Activated CD4-positive, alpha-beta memory T cell treated with anti-CD3 and anti-CD28 coated beads for 36 hours (primary cell): ENCODE data around the gene LEFTY1. TPM values are rescaled to one million over a fixed set of nuclear protein-coding genes. Genes with fewer than 3 reads are reported as not detected.

Experiments used
- CTCF ChIA-PET: fragments of 350-600 bp; sonication (Branson Sonifier 250); formaldehyde crosslinking; loops from one replicate; lab custom pipeline; 2021; ENCODE audit warnings: antibody characterized with exemption, inconsistent platforms; lab: Charles Lee
- POLR2A ChIA-PET: fragments of 350-600 bp; sonication (Branson Sonifier 250); formaldehyde crosslinking; loops from one replicate; lab custom pipeline; 2021; ENCODE audit warnings: antibody characterized with exemption; lab: Charles Lee
- DNase-seq: peaks from one replicate; pipeline ENCODE4 v3.0.0-alpha.2; 2020
- H3K27ac Mint-ChIP-seq: one replicate; pipeline ENCODE4 v1.8.0; 2021; ENCODE audit warnings: mixed read lengths
- H3K27me3 Mint-ChIP-seq: one replicate; pipeline ENCODE4 v1.8.0; 2021; ENCODE audit warnings: mixed read lengths
- H3K36me3 Mint-ChIP-seq: one replicate; pipeline ENCODE4 v1.8.0; 2021; ENCODE audit warnings: mixed read lengths
- H3K4me1 Mint-ChIP-seq: one replicate; pipeline ENCODE4 v1.8.0; 2021; ENCODE audit warnings: low read depth, mixed read lengths
- H3K4me3 Mint-ChIP-seq: one replicate; pipeline ENCODE4 v1.8.0; 2021; ENCODE audit warnings: mild to moderate bottlenecking, mixed read lengths
- H3K9me3 Mint-ChIP-seq: one replicate; pipeline ENCODE4 v1.8.0; 2021; ENCODE audit warnings: mixed read lengths
- intact Hi-C: fragments of 100-400 bp; cut with micrococcal nuclease; formaldehyde crosslinking; loops from one replicate; pipeline ENCODE4 v1.15.1; 2023
- total RNA-seq, 2 experiments: library from RNA; stranded (reverse); gene quantifications; one replicate each; pipeline ENCODE4 v1.2.3, GENCODE V29; 2021

Gene LEFTY1
- total RNA-seq, 2 experiments from 2014 or later: 0.19 TPM; not detected in 1

GRCh38 chr1:225914391-225914790, 25.4 kb upstream of the LEFTY1 start:
- CTCF ChIA-PET: interaction anchor here (3.1 kb wide), 1 partner anchor 440 kb away, joined by 7 read pairs; no protein-coding TSS in a partner anchor
- Mint-ChIP-seq H3K27me3 (no peaks in the 10 kb centered on the region), H3K36me3 (peaks cover 16% of the 10 kb centered on the region), H3K27ac (no peak overlapping the region), H3K9me3 (no peaks in the 10 kb centered on the region), H3K4me3 (no peak overlapping the region), H3K4me1 (peaks cover 21% of the 10 kb centered on the region)
- intact Hi-C loops: loop anchor here (5.0 kb wide), 1 partner anchor 47 kb away; no protein-coding TSS in a partner anchor
- DNase-seq: no peak
- POLR2A ChIA-PET: no interaction called here

- H3K9me3 Mint-ChIP-seq: no peaks in the 10 kb centered on the region
- no peak overlapping the region for H3K4me3 Mint-ChIP-seq
- H3K36me3 Mint-ChIP-seq: no peaks in the 10 kb centered on the region
- intact Hi-C loops: loop anchor here (1.0 to 5.0 kb wide), 4 partner anchors 29 to 436 kb away; partner anchors contain the start of gene TMEM63A
- ChIA-PET CTCF (interaction anchor here (0.5 to 5.2 kb wide), 30 partner anchors 9 to 1474 kb away, joined by 3 to 41 read pairs (median 4); partner anchors contain the start of genes PYCR2, SDE2, SRP9 and TMEM63A), POLR2A (interaction anchor here (0.9 to 1.8 kb wide), 3 partner anchors 12 to 134 kb away, joined by 3 to 6 read pairs (median 4); partner anchors contain the start of genes PYCR2 and SRP9)
- no peaks in the 10 kb centered on the region for H3K27me3 Mint-ChIP-seq
- peak; percentile 80 for DNase-seq
- H3K27ac Mint-ChIP-seq: no peak overlapping the region
- peaks cover 20% of the 10 kb centered on the region for H3K4me1 Mint-ChIP-seq
Measured at GRCh38 chr1:225911191-225912130, 22.5 kb upstream of the LEFTY1 start.

GRCh38 chr1:225909477-225909876, 20.5 kb upstream of the LEFTY1 start:
- POLR2A ChIA-PET: no interaction called here
- no peak overlapping the region for H3K27ac Mint-ChIP-seq

GRCh38 chr1:225908773-225909172, 19.8 kb upstream of the LEFTY1 start:
- intact Hi-C loops: no loop called here
- CTCF ChIA-PET: interaction anchor here (0.8 to 5.2 kb wide), 5 partner anchors 11 to 434 kb away, joined by 3 to 35 read pairs (median 4); partner anchors contain the start of genes EPHX1 and SRP9
- POLR2A ChIA-PET: no interaction called here
- Mint-ChIP-seq H3K27me3 (no peaks in the 10 kb centered on the region), H3K4me1 (peaks cover 22% of the 10 kb centered on the region), H3K36me3 (no peaks in the 10 kb centered on the region), H3K4me3 (no peak overlapping the region), H3K27ac (no peak overlapping the region), H3K9me3 (no peaks in the 10 kb centered on the region)
- DNase-seq: no peak

More at GRCh38 chr1:225909477-225909876, 20.5 kb upstream of the LEFTY1 start:
- H3K4me3 Mint-ChIP-seq: no peak overlapping the region
- H3K36me3 Mint-ChIP-seq: no peaks in the 10 kb centered on the region
- H3K27me3 Mint-ChIP-seq: no peaks in the 10 kb centered on the region
- intact Hi-C loops: no loop called here
- H3K9me3 Mint-ChIP-seq: no peaks in the 10 kb centered on the region
- DNase-seq: no peak
- H3K4me1 Mint-ChIP-seq: peaks cover 22% of the 10 kb centered on the region
- CTCF ChIA-PET: interaction anchor here (0.9 to 5.2 kb wide), 8 partner anchors 11 to 435 kb away, joined by 3 to 41 read pairs (median 12); partner anchors contain the start of genes EPHX1, PYCR2, SRP9 and TMEM63A

GRCh38 chr1:225908013-225908640, 19.2 kb upstream of the LEFTY1 start:
- no peak for DNase-seq
- Mint-ChIP-seq H3K4me3 (no peak overlapping the region), H3K27ac (no peak overlapping the region), H3K27me3 (no peaks in the 10 kb centered on the region), H3K9me3 (no peaks in the 10 kb centered on the region), H3K4me1 (peaks cover 22% of the 10 kb centered on the region), H3K36me3 (no peaks in the 10 kb centered on the region)
- ChIA-PET POLR2A (no interaction called here), CTCF (interaction anchor here (0.8 to 5.2 kb wide), 5 partner anchors 10 to 433 kb away, joined by 3 to 35 read pairs (median 4); partner anchors contain the start of genes EPHX1 and SRP9)
- intact Hi-C loops: no loop called here

- H3K36me3 Mint-ChIP-seq: no peaks in the 10 kb centered on the region
- POLR2A ChIA-PET: no interaction called here
- H3K4me3 Mint-ChIP-seq: no peak overlapping the region
- peaks cover 22% of the 10 kb centered on the region for H3K4me1 Mint-ChIP-seq
- CTCF ChIA-PET: interaction anchor here (1.0 kb wide), 1 partner anchor 130 kb away, joined by 3 read pairs; the partner anchor contains the start of gene SRP9
- H3K9me3 Mint-ChIP-seq: no peaks in the 10 kb centered on the region
- no peaks in the 10 kb centered on the region for H3K27me3 Mint-ChIP-seq
- H3K27ac Mint-ChIP-seq: no peak overlapping the region
- no peak for DNase-seq
- intact Hi-C loops: no loop called here
Measured at GRCh38 chr1:225907341-225907740, 18.4 kb upstream of the LEFTY1 start.

GRCh38 chr1:225906467-225906866, 17.5 kb upstream of the LEFTY1 start:
- Mint-ChIP-seq H3K4me3 (no peak overlapping the region), H3K9me3 (no peaks in the 10 kb centered on the region), H3K4me1 (peaks cover 19% of the 10 kb centered on the region), H3K27me3 (no peaks in the 10 kb centered on the region), H3K27ac (no peak overlapping the region), H3K36me3 (no peaks in the 10 kb centered on the region)
- intact Hi-C loops: no loop called here
- ChIA-PET CTCF (interaction anchor here (1.0 kb wide), 2 partner anchors 26 to 129 kb away, joined by 3 read pairs; partner anchors contain the start of gene SRP9), POLR2A (no interaction called here)
- DNase-seq: no peak

- Mint-ChIP-seq H3K4me1 (peaks cover 9% of the 10 kb centered on the region), H3K27me3 (no peaks in the 10 kb centered on the region), H3K27ac (no peak overlapping the region), H3K36me3 (no peaks in the 10 kb centered on the region), H3K9me3 (no peaks in the 10 kb centered on the region), H3K4me3 (no peak overlapping the region)
- CTCF ChIA-PET: no interaction called here
- DNase-seq: no peak
- POLR2A ChIA-PET: no interaction called here
- intact Hi-C loops: no loop called here
Measured at GRCh38 chr1:225903623-225904022, 14.7 kb upstream of the LEFTY1 start.

- Mint-ChIP-seq H3K4me1 (peaks cover 37% of the 10 kb centered on the region), H3K27ac (peak overlapping the region; percentile 43), H3K36me3 (no peaks in the 10 kb centered on the region), H3K9me3 (no peaks in the 10 kb centered on the region), H3K4me3 (peak overlapping the region; percentile 6), H3K27me3 (no peaks in the 10 kb centered on the region)
- POLR2A ChIA-PET: interaction anchor here (2.8 kb wide), 1 partner anchor 18 kb away, joined by 34 read pairs; the partner anchor contains the start of gene TMEM63A
- CTCF ChIA-PET: interaction anchor here (1.3 to 2.8 kb wide), 2 partner anchors 12 to 17 kb away, joined by 3 to 24 read pairs; partner anchors contain the start of gene TMEM63A
- intact Hi-C loops: loop anchor here (5.0 kb wide), 1 partner anchor 122 kb away; the partner anchor contains the start of gene SRP9
- no peak for DNase-seq
Measured at GRCh38 chr1:225899044-225899925, 10.3 kb upstream of the LEFTY1 start.

- Mint-ChIP-seq H3K4me3 (peak overlapping the region; percentile 54), H3K27ac (peak overlapping the region; percentile 85), H3K36me3 (no peaks in the 10 kb centered on the region), H3K9me3 (no peaks in the 10 kb centered on the region), H3K4me1 (peaks cover 37% of the 10 kb centered on the region), H3K27me3 (no peaks in the 10 kb centered on the region)
- peak; percentile 44 for DNase-seq
- CTCF ChIA-PET: interaction anchor here (0.6 to 2.8 kb wide), 9 partner anchors 11 to 423 kb away, joined by 3 to 24 read pairs (median 9); partner anchors contain the start of genes SRP9 and TMEM63A
- intact Hi-C loops: loop anchor here (1.0 to 5.0 kb wide), 4 partner anchors 17 to 121 kb away; partner anchors contain the start of genes PYCR2 and SRP9
- POLR2A ChIA-PET: interaction anchor here (0.8 to 2.8 kb wide), 4 partner anchors 16 to 453 kb away, joined by 3 to 34 read pairs (median 9); partner anchors contain the start of genes PYCR2, SRP9 and TMEM63A
Measured at GRCh38 chr1:225897595-225898514, 8.9 kb upstream of the LEFTY1 start.
